Testis (tissue), 3 donors: Measurements from ENCODE around the gene STX16. TPM values are rescaled to one million over a fixed set of nuclear protein-coding genes. Genes with fewer than 3 reads are reported as not detected.

Experiments used
- DNase-seq: peaks from one replicate; pipeline ENCODE4 v3.0.0-alpha.2; 2019
- H3K27ac ChIP-seq, 2 donors: fragments of 200-600 bp; sonication (generic); one replicate each; pipeline ENCODE4 v1.5.1; 2019
- H3K27me3 ChIP-seq: fragments of 200-600 bp; sonication (generic); one replicate; pipeline ENCODE4 v1.5.1; 2019
- H3K36me3 ChIP-seq: fragments of 200-600 bp; sonication (generic); one replicate; pipeline ENCODE4 v1.5.1; 2017; ENCODE audit warnings: low read depth; ENCODE audit errors: missing control alignments
- H3K4me1 ChIP-seq: fragments of 200-600 bp; sonication (generic); one replicate; pipeline ENCODE4 v1.5.1; 2019
- H3K4me3 ChIP-seq, 2 donors: fragments of 200-600 bp; sonication (generic); one replicate each; pipeline ENCODE4 v1.5.1; 2017 to 2019
- H3K9me3 ChIP-seq: fragments of 200-600 bp; sonication (generic); one replicate; pipeline ENCODE4 v1.5.1; 2017
- POLR2A ChIP-seq: fragments of 450-650 bp; IDR thresholded peaks from one replicate; pipeline ENCODE4 v1.6.1; 2017; ENCODE audit warnings: antibody characterized with exemption, mild to moderate bottlenecking, moderate library complexity
- WGBS, 2 donors: methylation state at CpG; one replicate each; pipeline ENCODE4 v1.1.5; 2018; 5-methylcytosine and 5-hydroxymethylcytosine counted together
- intact Hi-C: fragments of 100-400 bp; cut with DNase I; formaldehyde crosslinking; loops from one replicate; pipeline ENCODE4 v1.15.1; 2023; ENCODE audit warnings: low total_unique reads
- polyA plus RNA-seq: library from polyadenylated mRNA; stranded (reverse); fragments of 350-450 nt; fragmentation: Illumina TruSeq; extraction: RNeasy Lipid Tissue Mini Kit (QIAGEN cat#74804); gene quantifications from one replicate; pipeline ENCODE4 v1.2.3, GENCODE V29; 2014; ENCODE audit warnings: low read depth, low replicate concordance; ENCODE audit not compliant: insufficient read depth
- total RNA-seq, 2 donors: library from RNA; depleted of rRNA; stranded (reverse); fragments of >200 nt; gene quantifications; one replicate each; pipeline ENCODE4 v1.2.3, GENCODE V29; 2016
- TF ChIP-seq, protein P1 (sequence below), 3 experiments: fragments of 450-650 bp in 2 of 3; fragments of 200-600 bp in 1 of 3; sonication (generic) in 1 of 3; IDR thresholded peaks; one replicate each; pipeline ENCODE4 v1.5.1; 2016 to 2019; ENCODE audit warnings: antibody characterized with exemption in 3 of 3, mild to moderate bottlenecking in 2 of 3, moderate library complexity in 1 of 3

The STX16 gene
- total and polyA plus RNA-seq, 3 donors from 2014 or later, result 79.3 to 124 (median 107) TPM

DNA sequence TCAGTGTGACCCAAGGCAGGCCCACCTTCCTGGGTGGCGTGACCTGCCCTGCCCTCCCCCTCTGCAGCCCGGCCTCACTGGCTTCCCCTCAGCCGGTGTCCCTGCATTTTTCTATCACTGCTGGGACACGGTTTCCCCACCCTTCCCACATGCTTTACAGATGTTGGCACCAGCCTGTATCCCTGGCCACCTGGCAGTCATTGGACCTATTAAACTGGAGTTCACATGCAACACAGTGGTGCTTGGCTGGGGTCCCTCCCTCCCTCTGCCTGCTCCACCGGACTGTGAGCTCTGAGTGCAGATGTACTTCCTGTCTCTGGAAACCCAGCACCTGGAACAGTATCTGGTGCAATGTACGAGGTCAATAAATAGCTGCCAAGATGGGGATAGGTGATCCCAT lies 25.5 kb upstream of the STX16 start:
- intact Hi-C loops, result no loop called here
- DNase-seq, result no peak
- H3K36me3 ChIP-seq, result no peaks in the 10 kb centered on the region
- H3K27me3 ChIP-seq, result no peaks in the 10 kb centered on the region
- 91 to 94% methylated on average over 6 of the region's 6 CpGs for WGBS, 2 donors
- H3K4me3 ChIP-seq, result no peak overlapping the region
- H3K9me3 ChIP-seq, result no peaks in the 10 kb centered on the region
- TF ChIP-seq POLR2A, result no peak
- TF ChIP-seq, protein P1, sequence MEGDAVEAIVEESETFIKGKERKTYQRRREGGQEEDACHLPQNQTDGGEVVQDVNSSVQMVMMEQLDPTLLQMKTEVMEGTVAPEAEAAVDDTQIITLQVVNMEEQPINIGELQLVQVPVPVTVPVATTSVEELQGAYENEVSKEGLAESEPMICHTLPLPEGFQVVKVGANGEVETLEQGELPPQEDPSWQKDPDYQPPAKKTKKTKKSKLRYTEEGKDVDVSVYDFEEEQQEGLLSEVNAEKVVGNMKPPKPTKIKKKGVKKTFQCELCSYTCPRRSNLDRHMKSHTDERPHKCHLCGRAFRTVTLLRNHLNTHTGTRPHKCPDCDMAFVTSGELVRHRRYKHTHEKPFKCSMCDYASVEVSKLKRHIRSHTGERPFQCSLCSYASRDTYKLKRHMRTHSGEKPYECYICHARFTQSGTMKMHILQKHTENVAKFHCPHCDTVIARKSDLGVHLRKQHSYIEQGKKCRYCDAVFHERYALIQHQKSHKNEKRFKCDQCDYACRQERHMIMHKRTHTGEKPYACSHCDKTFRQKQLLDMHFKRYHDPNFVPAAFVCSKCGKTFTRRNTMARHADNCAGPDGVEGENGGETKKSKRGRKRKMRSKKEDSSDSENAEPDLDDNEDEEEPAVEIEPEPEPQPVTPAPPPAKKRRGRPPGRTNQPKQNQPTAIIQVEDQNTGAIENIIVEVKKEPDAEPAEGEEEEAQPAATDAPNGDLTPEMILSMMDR (IDR thresholded peaks at IDR 0.05), result no peak
- no peak overlapping the region for H3K27ac ChIP-seq
- H3K4me1 ChIP-seq, result no peaks in the 10 kb centered on the region

DNA sequence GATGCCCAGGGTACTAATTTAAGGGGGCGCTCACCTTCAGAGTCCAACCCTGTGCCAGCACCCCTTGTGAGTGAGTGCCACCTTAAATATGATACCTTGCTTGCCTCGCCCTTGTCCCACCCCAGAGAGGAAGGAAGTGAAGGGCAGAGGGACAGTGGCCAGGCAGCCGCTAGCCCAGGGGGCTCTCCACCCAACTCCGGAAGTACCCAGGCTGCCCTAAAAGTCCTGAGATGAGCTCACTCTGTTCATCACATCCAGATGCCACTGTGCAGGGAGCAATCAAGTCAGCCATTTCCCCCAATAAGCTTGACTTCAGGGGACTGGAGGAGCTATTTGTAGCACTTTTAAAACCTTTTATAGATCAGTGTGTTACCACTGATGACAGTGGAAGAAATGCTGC lies 25.0 kb upstream of the STX16 start:
- H3K27ac ChIP-seq, result no peak overlapping the region
- no peaks in the 10 kb centered on the region for H3K4me1 ChIP-seq
- no peaks in the 10 kb centered on the region for H3K27me3 ChIP-seq
- TF ChIP-seq, protein P1 (IDR thresholded peaks at IDR 0.05), result no peak
- no peak for TF ChIP-seq POLR2A
- H3K4me3 ChIP-seq, result no peak overlapping the region
- no peaks in the 10 kb centered on the region for H3K9me3 ChIP-seq
- DNase-seq, result no peak
- H3K36me3 ChIP-seq, result no peaks in the 10 kb centered on the region
- intact Hi-C loops, result no loop called here
- WGBS, 2 donors, result 71 to 96% methylated on average over 4 of the region's 4 CpGs

DNA sequence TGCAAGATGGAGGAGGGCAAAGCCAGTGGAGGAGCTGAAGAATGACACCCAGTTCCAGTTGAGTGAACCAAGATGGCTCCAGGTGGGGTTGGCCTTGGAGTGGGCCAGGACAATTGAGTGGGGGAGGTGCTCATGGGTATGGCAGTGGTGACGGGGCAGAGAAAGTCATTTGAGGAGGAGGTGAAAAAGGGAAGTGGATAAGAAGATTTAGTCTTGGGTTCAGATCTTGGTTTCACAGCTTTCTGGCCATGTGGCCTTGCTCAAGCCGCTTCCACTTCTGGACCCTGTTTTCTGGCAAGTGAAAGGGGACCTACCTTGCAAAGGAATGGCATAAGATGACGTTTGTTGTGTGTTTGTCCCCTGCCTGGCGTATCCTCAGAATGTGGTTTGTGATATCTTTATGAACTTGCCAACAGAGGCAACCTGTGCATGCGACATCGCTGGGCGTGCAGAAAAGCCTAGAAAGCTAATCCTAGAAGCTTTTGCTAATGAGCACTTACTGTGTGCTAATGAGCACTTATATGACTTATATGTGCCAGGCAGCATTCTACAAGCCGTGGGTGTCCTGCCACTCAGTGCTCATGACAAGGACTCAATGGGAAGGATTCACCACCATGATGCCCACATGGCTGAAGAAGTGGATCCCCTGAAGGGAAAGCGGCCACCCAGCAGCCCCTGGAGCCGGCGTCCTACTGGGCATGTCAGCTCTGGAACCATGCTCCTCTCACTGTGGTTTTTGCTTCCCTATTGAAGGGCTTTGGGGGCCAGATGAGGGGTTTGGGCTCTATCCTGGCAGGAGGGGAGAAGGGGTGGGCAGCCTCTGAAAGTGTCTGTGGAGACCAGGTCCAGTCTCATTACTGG lies 23.6 kb upstream of the STX16 start:
- 87 to 97% methylated on average over 11 of the region's 11 CpGs for WGBS, 2 donors
- no peaks in the 10 kb centered on the region for H3K9me3 ChIP-seq
- TF ChIP-seq, protein P1 (IDR thresholded peaks at IDR 0.05), result no peak
- TF ChIP-seq POLR2A, result no peak
- H3K27ac ChIP-seq, result no peak overlapping the region
- no peak for DNase-seq
- intact Hi-C loops, result no loop called here
- no peaks in the 10 kb centered on the region for H3K27me3 ChIP-seq
- H3K4me1 ChIP-seq, result no peaks in the 10 kb centered on the region
- H3K36me3 ChIP-seq, result no peaks in the 10 kb centered on the region
- H3K4me3 ChIP-seq, result no peak overlapping the region

DNA sequence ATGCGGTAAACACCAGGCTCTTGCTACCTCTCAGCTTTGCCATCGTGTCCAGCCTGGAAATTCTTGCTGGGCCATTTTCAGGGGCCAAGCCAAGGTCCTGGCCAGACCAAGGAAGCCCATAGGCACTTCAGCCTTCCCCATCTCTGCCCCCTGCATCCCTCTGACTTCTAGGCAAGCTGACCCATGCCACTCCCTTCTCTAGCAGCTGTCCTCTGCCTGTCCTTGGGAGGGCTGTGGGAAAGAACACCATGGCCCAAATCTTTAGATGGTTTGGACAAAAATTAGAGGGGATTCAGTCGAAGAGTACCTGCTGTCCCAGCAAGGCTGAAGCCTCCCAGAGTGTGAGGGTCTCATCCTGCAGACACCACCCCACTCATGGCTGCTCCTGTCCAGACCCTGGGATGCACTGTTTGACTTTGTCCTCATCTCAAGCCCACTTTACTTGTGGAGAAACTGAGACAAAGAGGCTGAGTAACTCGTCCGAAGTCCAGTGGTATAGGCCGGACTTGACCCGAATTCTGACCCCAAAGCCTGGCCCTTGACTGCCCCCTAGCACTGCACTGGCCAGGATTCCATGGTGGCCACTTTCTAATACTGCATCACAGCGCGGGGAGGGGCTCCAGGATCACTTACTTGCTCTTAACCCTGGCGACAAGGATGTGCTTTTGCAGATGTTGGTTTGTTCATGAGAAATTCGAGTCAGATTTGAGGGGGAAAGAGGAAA lies 22.4 kb upstream of the STX16 start:
- Histone ChIP-seq H3K27me3 (no peaks in the 10 kb centered on the region), H3K4me3 (no peak overlapping the region), H3K4me1 (no peaks in the 10 kb centered on the region), H3K9me3 (no peaks in the 10 kb centered on the region), H3K27ac (no peak overlapping the region), H3K36me3 (no peaks in the 10 kb centered on the region)
- intact Hi-C loops, result no loop called here
- 78 to 91% methylated on average over 9 to 11 of the region's 11 CpGs for WGBS, 2 donors
- TF ChIP-seq, protein P1 (IDR thresholded peaks at IDR 0.05), result no peak
- TF ChIP-seq POLR2A, result no peak
- no peak for DNase-seq
